ENCODE measurements around the gene TRABD2B. TPM values are rescaled to one million over a fixed set of nuclear protein-coding genes. Genes with fewer than 3 reads are reported as not detected.

Gene TRABD2B
- polyA plus RNA-seq, 1 of the 3 experiments (the other 2 are of a cell fraction) = 0.03 TPM

- no peaks in the 10 kb centered on the region for H3K9me3 ChIP-seq
- CTCF ChIA-PET = interaction anchor here (0.9 to 1.4 kb wide), 2 partner anchors 36 to 53 kb away, joined by 3 read pairs; no protein-coding TSS in a partner anchor
These were observed 46.2 kb downstream of the TRABD2B start for GRCh38 chr1:47951026-47951425.

GRCh38 chr1:47950471-47950870 lies 46.7 kb downstream of the TRABD2B start:
- no peak overlapping the region for H2AFZ ChIP-seq (ENCODE audit: low read depth)
- no peaks in the 10 kb centered on the region for H3K79me2 ChIP-seq (ENCODE audit: insufficient read depth)
- no peaks in the 10 kb centered on the region for H3F3A ChIP-seq (replicated peaks; ENCODE audit: insufficient read depth)
- H3K4me1 ChIP-seq (ENCODE audit: control insufficient read depth in 1 of 2, insufficient read depth in 2 of 2, low read depth in 1 of 2, low read length in 1 of 2) = no peaks in the 10 kb centered on the region; a peak in 1 of 4 replicates
- H3K27ac ChIP-seq (ENCODE audit: low read depth in 2 of 2, low read length in 1 of 2) = no peak overlapping the region
- 60% methylated on average over 3 of the region's 3 CpGs for WGBS (ENCODE audit: low lambda C conversion rate)
- H3K4me2 ChIP-seq = no peak overlapping the region
- ChIA-PET CTCF (no interaction called here), POLR2A (no interaction called here)
- TF ChIP-seq REST (IDR thresholded peaks at IDR 0.05; ENCODE audit: low read depth, low read length) = no peak
- TF ChIP-seq JUND (IDR thresholded peaks at IDR 0.05) = no peak
- TF ChIP-seq FOSL2 (IDR thresholded peaks at IDR 0.05; ENCODE audit: borderline replicate concordance, low read depth) = no peak
- TF ChIP-seq YY1 (IDR thresholded peaks at IDR 0.05; ENCODE audit: low read depth) = no peak
- H3K27me3 ChIP-seq (ENCODE audit: insufficient read depth) = no peaks in the 10 kb centered on the region
- H3K4me3 ChIP-seq (ENCODE audit: low read depth in 2 of 2, low read length in 1 of 2) = no peak overlapping the region
- no peak for DNase-seq
- no peaks in the 10 kb centered on the region for H3K36me3 ChIP-seq (replicated peaks in 1 of 2; ENCODE audit: control insufficient read depth in 1 of 2, insufficient read depth in 2 of 2, low read length in 1 of 2)
- H3K9me2 ChIP-seq = no peaks in the 10 kb centered on the region
- no peaks in the 10 kb centered on the region for H4K20me1 ChIP-seq (ENCODE audit: insufficient read depth)
- H3K9ac ChIP-seq = no peak overlapping the region
- no peaks in the 10 kb centered on the region for H3K9me3 ChIP-seq

More at GRCh38 chr1:47951026-47951425, 46.2 kb downstream of the TRABD2B start:
- H3K4me3 ChIP-seq (ENCODE audit: low read depth in 2 of 2, low read length in 1 of 2) = no peak overlapping the region
- no peaks in the 10 kb centered on the region for H3F3A ChIP-seq (replicated peaks; ENCODE audit: insufficient read depth)
- no peaks in the 10 kb centered on the region for H4K20me1 ChIP-seq (ENCODE audit: insufficient read depth)
- H3K4me1 ChIP-seq (ENCODE audit: control insufficient read depth in 1 of 2, insufficient read depth in 2 of 2, low read depth in 1 of 2, low read length in 1 of 2) = no peaks in the 10 kb centered on the region; a peak in 1 of 4 replicates
- no peak for DNase-seq
- H3K9ac ChIP-seq = no peak overlapping the region
- H3K4me2 ChIP-seq = no peak overlapping the region
- H3K36me3 ChIP-seq (replicated peaks in 1 of 2; ENCODE audit: control insufficient read depth in 1 of 2, insufficient read depth in 2 of 2, low read length in 1 of 2) = no peaks in the 10 kb centered on the region
- 83% methylated on average over 8 of the region's 8 CpGs for WGBS (ENCODE audit: low lambda C conversion rate)
- no peaks in the 10 kb centered on the region for H3K9me2 ChIP-seq
- H3K27ac ChIP-seq (ENCODE audit: low read depth in 2 of 2, low read length in 1 of 2) = no peak overlapping the region
- TF ChIP-seq RAD21 (IDR thresholded peaks at IDR 0.05; ENCODE audit: low read length) (no peak), MXI1 (IDR thresholded peaks at IDR 0.05; ENCODE audit: low read depth, low read length) (no peak), ZBTB33 (IDR thresholded peaks at IDR 0.05; ENCODE audit: borderline replicate concordance, low read depth) (no peak)
- H3K27me3 ChIP-seq (ENCODE audit: insufficient read depth) = no peaks in the 10 kb centered on the region
- no peaks in the 10 kb centered on the region for H3K79me2 ChIP-seq (ENCODE audit: insufficient read depth)
- H2AFZ ChIP-seq (ENCODE audit: low read depth) = no peak overlapping the region
- POLR2A ChIA-PET = no interaction called here

All from SK-N-SH (cell line).